NCI-H510A treated with DMSO at 0.1 percent for 48 hours (cell line): ENCODE data around the gene PNKD.
"Not testable (repeated sequence)": the region's sequence is repeated elsewhere in the genome, so short reads cannot be mapped to it uniquely, and the experiment has no call there.

Experiments
- DNase-seq: peaks from one replicate; lab custom pipeline; 2025; lab: John Stamatoyannopoulos, UW

PNKD gene

DNA sequence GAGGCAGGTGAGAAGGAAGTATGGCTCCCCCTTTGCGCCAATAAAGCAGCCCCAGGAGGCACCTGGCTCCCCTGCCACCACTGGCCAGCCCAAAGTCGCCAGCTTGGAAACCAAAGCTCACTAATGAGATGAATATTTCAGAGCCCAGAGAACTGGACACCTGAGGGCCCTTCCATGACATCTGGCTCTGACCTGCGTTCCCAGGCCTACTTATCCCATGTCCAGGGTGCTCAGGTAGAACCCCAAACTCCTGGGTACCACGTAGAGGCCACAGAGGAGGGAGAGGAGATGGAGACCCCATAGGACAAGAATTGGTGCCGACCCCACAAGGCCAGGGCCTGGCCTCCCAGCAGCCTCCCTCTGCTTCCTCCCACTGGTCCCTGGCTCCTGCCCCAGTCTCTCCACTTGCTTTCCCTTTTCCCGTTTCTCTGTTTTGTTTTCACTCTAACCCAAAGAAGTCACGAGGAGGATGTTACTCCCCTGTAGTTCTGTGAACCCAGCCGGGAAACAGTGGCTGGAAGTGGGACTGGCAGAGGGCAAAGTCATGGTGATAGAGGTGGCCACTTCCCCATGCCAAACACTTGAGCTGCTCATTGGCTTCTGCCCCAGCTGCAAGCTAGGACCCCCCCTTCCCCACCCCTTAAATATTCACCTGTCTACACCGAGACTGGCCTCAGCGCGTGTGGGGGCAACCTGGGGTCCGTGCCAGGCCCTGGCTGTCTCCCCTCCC lies 21.2 kb downstream of the PNKD start:
- no peak for DNase-seq

DNA sequence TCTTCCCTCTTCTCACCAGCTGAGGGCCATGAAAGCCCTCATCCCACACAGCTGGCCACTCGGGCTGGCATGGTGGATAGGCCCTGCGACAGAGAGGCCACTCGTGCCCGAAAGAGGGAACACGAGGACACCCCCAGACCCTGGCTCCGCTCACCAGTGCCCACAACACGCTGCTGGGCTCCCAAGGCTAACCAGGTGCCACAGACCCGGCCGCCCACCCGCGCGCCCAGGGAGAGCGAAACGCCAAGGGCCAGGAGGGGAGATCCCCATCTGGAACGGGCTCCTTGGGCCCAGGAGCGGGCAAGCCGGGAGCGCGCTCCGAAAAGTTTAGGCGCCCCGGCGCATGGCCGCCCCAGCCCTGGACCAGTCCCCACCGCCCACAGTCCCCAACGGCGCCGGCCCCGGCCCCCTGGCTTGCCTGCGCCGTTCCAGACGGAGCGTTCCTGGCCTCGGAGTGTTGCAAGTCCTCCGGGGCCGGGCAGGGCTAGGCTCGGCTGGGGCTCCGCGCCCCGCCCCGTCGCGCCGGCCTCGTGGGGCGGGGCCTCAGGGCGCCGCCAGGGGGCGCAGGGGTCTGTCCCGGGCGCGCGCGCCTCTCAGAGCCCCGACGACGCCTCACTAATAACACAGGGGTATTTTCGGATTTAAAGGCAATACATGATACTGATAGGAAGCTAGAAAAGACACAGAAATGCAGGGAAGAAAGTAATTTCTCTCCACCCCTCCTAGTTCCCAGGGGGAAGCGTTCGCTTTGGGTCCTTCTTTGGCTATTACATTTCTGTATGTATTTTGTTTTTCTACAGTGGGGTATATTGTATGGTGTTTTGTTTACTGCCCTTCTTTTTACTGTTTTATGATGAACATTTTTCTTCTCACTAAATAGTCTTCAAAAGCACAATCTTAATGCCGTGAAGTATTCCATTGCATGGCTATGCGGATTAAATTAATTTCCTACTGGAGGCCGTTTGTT lies 22.0 kb downstream of the PNKD start, which contains the start of gene TMBIM1:
Gene TMBIM1, minus strand, starts transcription at position 456 of the 967 bp plus-strand sequence. CDS start 10,362 bp downstream, outside the sequence.
- DNase-seq, result peak; percentile 71

DNA sequence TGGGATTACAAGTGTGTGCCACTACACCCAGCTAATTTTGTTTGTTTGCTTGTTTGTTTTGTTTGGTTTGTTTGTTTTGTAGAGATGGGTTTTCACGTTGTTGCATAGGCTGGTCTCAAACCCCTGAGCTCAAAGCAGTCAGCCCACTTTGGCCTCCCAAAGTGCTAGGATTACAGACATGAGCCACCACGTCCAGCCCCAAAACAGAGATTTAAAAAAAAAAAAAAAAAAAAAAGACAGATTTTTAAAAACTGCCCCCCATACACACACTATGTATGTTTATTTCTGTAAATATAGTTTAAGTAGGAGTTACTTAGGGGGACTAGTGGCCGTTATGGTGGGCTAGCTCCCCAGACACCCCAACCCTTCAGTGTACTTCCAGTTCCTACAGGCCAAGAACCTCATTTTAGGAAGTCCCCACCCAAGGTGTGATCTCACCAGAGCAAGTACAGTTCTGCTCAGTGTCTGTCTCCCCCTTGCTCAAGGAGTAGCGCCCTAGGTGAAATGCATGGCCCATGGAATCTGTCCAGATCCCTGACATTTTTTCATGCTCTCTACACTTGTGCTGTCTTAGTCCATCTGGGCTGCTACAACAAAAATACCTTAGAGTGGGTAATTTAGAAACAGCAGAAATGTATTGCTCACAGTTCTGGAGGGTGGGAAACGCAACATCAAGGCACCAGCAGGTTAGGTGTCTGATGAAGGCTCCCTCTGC lies 23.6 kb downstream of the PNKD start:
- no peak for DNase-seq

DNA sequence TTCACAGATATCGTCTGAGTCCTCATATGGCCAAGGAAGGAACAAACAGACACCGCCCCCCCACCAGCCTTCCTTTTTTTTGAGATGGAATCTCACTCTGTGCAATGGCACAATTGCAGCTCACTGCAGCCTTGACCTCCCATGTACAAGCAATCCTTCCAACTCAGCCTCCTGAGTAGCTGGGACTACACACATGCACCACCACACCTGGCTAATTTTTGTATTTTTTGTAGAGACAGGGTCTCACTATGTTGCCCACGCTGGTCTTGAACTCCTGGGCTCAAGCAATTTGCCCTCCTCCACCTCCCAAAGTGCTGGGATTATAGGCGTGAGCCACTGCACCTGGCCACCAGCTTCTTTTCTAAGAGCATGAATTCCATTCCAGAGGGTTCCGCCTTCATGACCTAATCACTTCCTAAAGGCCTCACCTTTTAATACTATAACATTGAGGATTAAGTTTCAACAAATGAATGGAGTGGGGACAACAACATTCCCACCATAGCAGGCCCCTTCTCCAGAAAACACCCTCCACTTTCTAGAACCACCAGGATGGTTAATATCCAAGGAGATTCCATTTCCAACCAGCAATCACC lies 24.2 kb downstream of the PNKD start:
- peak; percentile 38 for DNase-seq

DNA sequence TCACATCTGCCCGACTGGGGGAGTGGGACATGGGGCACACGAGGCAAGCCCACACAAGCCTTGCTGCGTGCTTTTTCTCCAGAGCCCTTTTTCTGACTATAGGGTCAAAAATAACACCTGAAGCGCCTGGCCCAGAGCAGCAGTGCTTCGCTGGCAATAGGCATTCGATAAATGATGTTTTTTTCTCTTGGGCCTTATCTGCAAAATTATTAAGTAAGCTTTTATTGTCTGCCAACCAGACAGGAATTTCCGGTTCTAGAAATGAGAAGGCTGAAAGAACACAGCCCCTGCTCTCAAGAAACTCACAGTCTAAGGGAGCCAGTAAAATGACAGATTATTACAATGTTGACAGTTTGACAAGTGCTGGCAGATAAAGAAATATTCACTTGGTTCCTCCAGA lies 24.7 kb downstream of the PNKD start:
- DNase-seq, result peak; percentile 58

DNA sequence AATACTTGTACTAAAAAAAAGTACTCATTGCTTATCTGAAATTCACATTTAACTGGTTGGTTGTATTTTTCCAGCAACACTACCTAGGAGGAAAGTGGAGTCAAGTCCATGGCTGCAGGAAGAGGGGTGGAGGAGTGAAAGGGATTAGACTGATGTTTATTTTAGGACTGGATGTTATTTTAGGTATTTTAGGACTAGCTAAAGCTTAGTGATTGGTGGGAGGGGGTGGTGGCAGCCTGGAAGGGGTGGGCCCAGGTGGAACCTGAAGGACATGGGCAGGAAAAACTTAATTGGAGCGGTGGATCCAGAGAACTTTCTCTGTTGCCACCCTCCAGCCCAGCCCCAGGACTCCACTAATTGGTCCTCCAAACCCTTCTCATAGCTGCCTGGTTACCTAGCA lies 25.9 kb downstream of the PNKD start:
- no peak for DNase-seq

DNA sequence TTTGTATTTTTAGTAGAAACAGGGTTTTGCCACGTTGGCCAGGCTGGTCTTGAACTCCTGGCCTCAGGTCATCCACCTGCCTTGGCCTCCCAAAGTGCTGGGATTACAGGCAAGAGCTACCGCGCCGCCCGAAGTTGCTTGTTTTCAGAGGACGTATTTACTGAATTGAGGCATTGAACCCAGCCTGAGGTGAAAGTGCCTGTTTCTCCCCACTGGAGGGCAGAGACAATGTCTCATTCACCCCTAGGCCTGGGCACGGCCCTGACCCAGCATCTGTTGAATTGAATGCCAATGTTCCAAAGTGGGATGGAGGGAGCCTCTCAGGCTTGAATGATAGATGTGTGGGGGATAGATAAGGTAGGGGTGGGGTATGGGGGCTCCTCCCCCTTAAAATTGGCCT lies 26.5 kb downstream of the PNKD start:
- DNase-seq, result no peak

DNA sequence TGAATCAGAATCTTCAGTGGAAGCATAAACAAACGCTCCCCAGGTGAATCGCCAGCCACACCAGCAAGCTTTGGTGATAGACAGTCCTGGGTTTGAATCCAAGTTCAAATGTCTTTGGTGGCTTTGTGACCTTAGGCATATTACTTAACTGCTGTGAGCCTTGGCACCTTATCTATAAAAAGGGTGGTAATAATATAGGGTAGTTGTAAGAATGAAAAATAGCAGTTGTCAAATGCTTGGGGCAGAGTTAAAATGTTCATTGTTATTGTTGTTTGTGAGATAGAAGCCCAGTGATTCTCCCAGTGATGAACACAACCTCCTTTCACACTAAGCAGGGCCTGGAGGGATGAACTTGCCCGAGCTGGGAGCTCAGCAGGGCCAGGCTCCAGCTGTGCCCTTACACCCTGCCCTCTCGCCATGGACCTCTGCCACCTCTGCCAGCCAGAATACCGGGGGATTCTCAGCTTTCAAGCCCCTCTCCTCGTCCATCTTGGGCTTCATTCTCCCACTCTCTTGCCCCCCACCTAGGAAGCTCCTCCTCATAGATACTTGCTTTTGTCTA lies 28.1 kb downstream of the PNKD start:
- DNase-seq, result no peak

DNA sequence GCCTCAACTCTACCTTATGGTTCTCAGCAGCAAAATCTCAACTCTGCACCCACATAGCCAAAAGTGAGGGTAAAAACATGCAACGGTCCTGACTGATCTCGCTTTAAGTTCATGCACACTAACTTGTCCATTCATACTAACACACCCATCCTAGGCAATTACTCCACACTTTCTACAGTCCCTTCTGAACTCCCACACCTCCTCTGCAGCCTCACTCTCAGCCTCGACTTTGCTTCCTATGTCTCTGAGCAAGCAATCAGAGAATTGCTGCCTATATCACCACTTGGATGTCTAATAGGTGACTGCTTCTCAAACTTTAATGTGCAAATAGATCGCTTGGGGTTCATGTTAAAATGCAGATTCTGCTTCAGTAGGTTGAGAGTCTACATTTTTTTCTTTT lies 29.8 kb downstream of the PNKD start:
- DNase-seq, result no peak

DNA sequence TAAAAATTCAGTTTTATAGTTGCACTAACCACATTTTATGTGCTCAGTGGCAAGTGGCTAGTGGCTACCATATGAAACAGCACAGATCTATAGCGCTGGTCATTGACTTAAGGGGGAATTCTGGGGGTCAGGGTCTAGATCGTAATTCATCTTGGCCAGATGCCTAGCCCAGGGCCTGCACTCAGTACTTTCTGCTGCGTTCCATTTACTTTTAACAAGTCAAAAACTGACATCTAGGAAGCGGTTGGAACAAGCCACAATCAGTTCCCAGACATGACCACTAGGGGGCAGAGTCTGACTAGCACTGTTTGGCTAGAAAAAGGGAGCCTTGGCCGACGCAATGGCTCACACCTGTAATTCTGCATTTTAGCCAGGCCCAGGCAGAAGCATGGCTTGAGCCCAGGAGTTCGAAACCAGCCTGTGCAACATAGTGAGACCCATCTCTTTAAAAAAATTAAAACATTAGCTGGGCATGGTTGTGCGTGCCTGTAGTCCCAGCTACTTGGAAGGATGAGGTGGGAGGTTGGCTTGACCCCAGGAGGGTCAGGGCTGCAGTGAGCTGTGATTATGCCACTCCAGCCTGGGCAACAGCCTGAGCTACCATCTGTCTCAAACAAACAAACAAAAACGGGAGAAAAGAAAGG lies 31.0 kb downstream of the PNKD start:
- peak; percentile 94 for DNase-seq

DNA sequence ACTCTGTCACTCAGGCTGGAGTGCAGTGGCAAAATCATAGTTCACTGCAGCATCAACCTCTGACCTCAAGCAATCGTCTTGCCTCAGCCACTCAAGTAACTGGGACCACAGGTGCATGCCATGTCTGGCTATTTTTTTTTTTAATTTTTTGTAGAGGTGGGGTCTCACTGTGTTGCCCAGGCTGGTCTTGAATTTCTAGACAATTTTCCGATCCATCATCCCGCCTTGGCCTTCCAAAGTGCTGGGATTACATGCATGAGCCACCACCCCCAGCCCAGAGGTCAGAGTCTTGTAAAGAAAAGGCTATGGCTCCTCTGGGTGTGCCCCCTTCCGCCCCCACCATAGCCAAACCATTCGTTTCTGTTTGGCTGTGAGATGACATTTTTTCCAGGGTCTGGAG lies 35.1 kb downstream of the PNKD start:
- DNase-seq, result no peak

DNA sequence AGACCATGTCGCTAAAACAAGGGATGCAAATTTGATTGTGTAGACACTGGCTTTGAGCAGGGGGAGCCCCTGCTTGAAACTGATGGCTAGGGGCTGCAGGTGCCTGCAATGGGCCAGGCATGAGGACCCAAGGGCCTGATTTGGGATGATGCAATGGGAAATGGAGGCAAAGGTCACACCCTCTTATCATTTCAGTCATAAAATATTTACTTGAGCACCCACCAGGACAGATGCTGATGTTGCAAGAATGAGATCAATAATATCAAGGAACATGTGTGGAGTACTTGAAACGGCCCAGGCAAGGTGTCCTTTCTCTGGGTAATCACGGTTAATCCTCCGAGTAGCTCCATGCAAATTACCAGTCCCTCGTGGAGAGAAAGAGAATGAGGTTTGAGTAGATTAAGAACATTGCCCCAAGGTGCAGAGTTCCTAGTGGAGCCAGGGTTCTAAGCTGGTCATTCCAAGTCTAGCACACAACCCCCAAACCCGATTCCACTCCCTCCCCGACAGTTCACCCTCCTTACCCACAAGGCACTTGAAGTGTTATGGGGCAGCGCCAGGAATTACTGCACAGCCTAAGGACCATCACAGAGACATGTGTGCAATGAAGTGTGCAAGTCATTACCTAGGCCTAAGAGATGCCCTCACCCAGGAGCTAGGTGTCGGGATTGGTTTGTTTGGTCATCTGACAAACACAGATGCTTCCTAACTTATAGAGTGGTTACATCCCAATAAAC lies 36.0 kb downstream of the PNKD start:
- no peak for DNase-seq

DNA sequence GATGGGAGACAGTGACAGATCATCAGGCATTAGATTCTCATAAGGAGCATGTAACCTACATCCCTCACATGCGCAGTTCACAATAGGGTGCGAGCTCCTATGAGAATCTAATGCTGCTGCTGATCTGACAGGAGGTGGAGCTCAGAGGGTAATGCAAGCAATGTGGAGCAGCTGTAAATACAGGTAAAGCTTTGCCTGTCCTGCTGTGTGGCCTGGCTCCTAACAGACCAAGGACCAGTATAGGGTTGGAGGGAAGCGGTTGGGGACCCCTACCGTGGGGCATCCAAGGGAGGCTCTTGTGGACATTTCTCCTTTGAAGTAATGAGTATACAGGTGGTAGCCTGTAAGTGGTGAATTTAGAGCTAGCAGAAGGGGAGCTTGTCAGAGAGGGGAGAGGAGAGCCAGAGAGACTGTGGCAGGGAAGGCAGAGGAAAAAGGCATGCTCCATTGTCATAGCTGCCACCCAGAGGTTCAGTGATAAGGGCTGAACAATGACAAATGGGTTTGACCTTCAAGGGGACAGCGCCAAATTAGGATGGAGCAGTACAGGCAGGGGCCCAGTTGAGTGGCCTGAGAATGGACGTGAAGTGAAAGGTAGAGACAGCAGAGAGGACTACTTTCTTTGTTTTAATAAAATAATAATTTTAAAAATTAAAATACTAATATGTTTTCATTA lies 37.2 kb downstream of the PNKD start:
- DNase-seq, result no peak

DNA sequence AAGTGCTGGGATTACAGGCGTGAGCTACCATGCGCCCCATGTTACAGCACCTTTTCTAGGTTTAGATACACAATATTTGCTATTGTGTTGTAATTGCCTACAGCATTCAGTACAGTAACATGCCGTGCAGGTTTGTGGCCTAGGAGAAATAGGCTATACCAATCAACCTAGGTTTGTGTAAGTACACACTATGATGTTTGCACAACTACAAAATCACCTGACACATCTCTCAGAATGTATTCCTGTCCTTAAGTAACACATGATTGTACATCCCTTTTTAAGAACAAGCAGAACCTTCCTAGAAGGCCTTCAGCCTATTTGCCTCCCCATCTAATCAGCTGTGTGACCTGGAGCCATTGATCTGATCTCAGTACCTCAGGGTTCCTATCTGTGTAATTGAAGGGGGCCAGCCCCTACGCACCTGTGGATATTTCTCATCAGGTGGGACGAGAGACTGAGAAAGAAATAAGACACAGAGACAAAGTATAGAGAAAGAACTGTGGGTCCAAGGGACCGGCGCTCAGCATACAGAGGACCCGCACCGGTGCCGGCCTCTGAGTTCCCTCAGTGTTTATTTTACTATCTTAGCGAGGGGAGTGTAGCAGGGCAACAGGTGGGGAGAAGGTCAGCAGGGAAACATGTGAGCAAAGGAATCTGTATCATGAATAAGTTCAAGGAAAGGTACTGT lies 40.7 kb downstream of the PNKD start:
- DNase-seq, result no peak

DNA sequence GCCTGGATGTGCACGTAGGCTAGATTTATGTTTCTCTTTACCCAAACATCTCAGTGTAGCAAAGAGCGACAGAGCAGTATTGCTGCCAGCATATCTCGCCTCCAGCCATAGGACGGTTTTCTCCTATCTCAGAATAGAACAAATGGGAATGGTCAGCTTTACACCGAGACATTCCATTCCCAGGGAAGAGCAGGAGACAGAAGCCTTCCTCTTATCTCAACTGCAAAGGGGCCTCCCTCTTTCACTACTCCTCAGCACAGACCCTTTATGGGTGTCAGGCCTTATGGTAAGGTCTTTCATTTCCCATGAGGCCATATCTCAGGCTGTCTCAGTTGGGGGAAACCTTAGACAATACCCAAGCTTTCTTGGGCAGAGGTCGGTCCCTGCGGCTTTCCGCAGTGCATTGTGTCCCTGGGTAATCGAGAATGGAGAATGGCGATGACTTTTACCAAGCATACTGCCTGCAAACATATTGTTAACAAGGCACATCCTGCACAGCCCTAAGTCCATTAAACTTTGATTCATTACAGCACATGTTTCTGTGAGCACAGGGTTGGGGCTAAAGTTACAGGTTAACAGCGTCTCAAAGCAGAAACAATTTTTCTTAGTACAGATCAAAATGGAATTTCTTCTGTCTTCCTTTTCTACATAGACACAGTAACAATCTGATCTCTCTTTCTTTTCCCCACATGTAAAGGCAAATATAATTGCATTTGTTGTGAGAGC lies 41.4 kb downstream of the PNKD start:
- not testable (repeated sequence) for DNase-seq

DNA sequence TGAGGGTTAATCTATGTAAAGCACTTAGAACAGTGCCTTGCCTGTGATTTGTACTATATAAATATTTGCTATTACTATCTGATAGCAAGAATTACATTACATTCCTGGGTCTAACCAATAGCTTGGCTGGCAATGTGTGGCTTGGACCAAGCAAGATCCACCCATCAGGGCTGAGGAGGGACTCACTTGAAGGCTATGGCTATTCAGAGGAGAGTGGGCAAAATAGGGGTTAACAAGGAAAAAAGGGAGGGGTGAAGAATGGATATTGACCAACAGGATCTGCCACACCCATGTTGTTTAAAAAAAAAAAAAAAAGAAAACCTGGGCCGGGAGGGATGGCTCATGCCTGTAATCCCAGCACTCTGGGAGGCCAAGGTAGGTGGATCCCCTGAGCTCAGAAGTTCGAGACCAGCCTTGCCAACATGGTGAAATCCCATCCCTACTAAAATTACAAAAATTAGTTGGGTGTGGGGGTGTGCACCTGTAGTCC lies 42.0 kb downstream of the PNKD start:
- DNase-seq, result no peak

DNA sequence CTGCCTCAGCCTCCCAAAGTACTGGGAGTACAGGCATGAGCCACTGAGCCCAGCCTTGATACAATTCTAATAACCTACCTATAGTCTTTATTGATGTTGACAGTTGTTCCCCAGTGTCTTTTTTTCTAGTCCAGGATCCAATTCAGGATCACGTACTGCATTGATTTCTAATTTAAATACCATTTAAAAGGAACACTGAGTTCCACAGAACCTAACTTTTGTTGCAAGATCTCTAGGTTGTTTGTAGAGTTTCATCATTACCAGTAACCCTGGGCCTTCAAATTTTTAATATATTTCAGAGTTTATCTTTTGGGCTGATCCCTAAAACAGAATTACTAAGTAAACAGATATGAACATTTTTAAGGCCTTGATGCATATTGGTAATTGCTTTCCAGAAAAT lies 43.0 kb downstream of the PNKD start:
- DNase-seq, result no peak

DNA sequence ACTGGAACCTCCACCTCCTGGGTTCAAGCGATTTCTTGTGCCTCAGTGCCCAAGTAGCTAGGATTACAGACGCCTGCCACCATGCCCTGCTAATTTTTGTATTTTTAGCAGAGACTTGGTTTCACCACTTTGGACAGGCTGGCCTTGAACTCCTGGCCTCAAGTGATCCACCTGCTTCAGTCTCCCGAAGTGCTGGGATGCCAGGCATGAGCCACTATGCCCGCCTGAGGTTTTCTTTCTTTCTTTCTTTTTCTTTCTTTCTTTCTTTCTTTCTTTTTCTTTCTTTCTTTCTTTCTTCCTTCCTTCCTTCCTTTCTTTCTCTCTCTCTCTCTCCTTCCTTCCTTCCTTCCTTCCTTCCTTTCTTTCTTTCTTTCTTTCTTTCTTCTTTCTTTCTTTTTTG lies 44.4 kb downstream of the PNKD start:
- not testable (repeated sequence) for DNase-seq
